Endothelial cell of umbilical vein (primary cell): ENCODE measurements around the gene GATA3. TPM values are rescaled to one million over a fixed set of nuclear protein-coding genes. Genes with fewer than 3 reads are reported as not detected.

ENCODE experiments used
- BruUV-seq: library from RNA; stranded (reverse); fragments of 400-500 nt; replicated peaks from 2 replicates; lab custom pipeline; 2021; lab: Mats Ljungman, UMichigan
- CTCF ChIA-PET: fragments of 300-600, 350-600 bp; sonication (Branson Sonifier 250); formaldehyde crosslinking; loops from one replicate; lab custom pipeline; 2021; ENCODE audit warnings: antibody characterized with exemption, inconsistent platforms; lab: Charles Lee
- POLR2A ChIA-PET: fragments of 300-600, 350-600 bp; sonication (Branson Sonifier 250); formaldehyde crosslinking; loops from one replicate; lab custom pipeline; 2021; ENCODE audit warnings: antibody characterized with exemption, inconsistent platforms; lab: Charles Lee
- DNase-seq: peaks from one replicate; pipeline ENCODE4 v3.0.0-alpha.2; 2011; ENCODE audit warnings: low read depth, low spot score
- FAIRE-seq: peaks from 2 replicates; lab custom pipeline; 2011; peaks lifted over from hg19 to GRCh38; lab: Jason Lieb, UNC
- H2AFZ ChIP-seq: 2 replicates; pipeline ENCODE4 v1.6.0; 2012; ENCODE audit warnings: low read depth, low read length, control low read depth, inconsistent platforms
- H3K27ac ChIP-seq: 2 replicates; pipeline ENCODE4 v1.5.1; 2011; ENCODE audit warnings: low read depth, mild to moderate bottlenecking, control low read depth, low read length, moderate library complexity; ENCODE audit not compliant: insufficient read depth
- H3K27me3 ChIP-seq, 2 experiments: 2 replicates each; pipeline versions ENCODE4 v1.6.0 to v1.6.1; 2011; ENCODE audit warnings: low read length in 2 of 2, mixed read lengths in 1 of 2; ENCODE audit not compliant: control insufficient read depth in 2 of 2, insufficient read depth in 2 of 2
- H3K36me3 ChIP-seq, 2 experiments: 2 replicates in 1 of 2; 3 replicates in 1 of 2; pipeline ENCODE4 v1.5.1; 2011; ENCODE audit warnings: low read length in 2 of 2, mild to moderate bottlenecking in 1 of 2, moderate library complexity in 1 of 2; ENCODE audit not compliant: control insufficient read depth in 2 of 2, insufficient read depth in 2 of 2; ENCODE audit errors: extremely low read depth in 1 of 2
- H3K4me1 ChIP-seq: 3 replicates; pipeline ENCODE4 v1.5.1; 2011; ENCODE audit warnings: mild to moderate bottlenecking, low read length; ENCODE audit not compliant: control insufficient read depth, insufficient read depth; ENCODE audit errors: extremely low read depth
- H3K4me2 ChIP-seq: 2 replicates; pipeline ENCODE4 v1.6.1; 2011; ENCODE audit warnings: low read length, control low read depth, mixed read lengths; ENCODE audit not compliant: insufficient read depth
- H3K4me3 ChIP-seq, 3 experiments: fragments of 200-600 bp in 1 of 3; sonication (generic), shearing (Covaris generic) in 1 of 3; replicated peaks in 1 of 3; 2 replicates each; pipeline ENCODE4 v1.5.1; 2011 to 2016; ENCODE audit warnings: control low read depth in 3 of 3, low read length in 3 of 3, mild to moderate bottlenecking in 2 of 3, inconsistent platforms in 1 of 3, low read depth in 1 of 3, moderate library complexity in 1 of 3; ENCODE audit not compliant: insufficient read depth in 1 of 3
- H3K79me2 ChIP-seq: 2 replicates; pipeline ENCODE4 v1.6.0; 2012; ENCODE audit warnings: low read length, inconsistent platforms; ENCODE audit not compliant: control insufficient read depth, insufficient read depth
- H3K9ac ChIP-seq: replicated peaks from 2 replicates; pipeline ENCODE3; 2011; ENCODE audit warnings: low read length, control low read depth; ENCODE audit not compliant: insufficient read depth; ENCODE audit errors: extremely low read depth
- H3K9me1 ChIP-seq: replicated peaks from 3 replicates; pipeline ENCODE4 v1.6.0; 2011; ENCODE audit warnings: mild to moderate bottlenecking, low read length; ENCODE audit not compliant: control insufficient read depth, insufficient read depth; ENCODE audit errors: extremely low read depth
- H3K9me3 ChIP-seq: replicated peaks from 2 replicates; pipeline ENCODE4 v1.5.1; 2012; ENCODE audit warnings: low read length, inconsistent platforms; ENCODE audit not compliant: control insufficient read depth, insufficient read depth
- H4K20me1 ChIP-seq: replicated peaks from 2 replicates; pipeline ENCODE3; 2011; ENCODE audit warnings: mild to moderate bottlenecking, low read length; ENCODE audit not compliant: control insufficient read depth, insufficient read depth; ENCODE audit errors: extremely low read depth
- EZH2 ChIP-seq: IDR thresholded peaks from 2 replicates; pipeline ENCODE4 v1.6.1; 2012; ENCODE audit warnings: borderline replicate concordance, low read depth, mild to moderate bottlenecking, moderate library complexity, low read length, inconsistent platforms; ENCODE audit not compliant: severe bottlenecking
- FOS ChIP-seq: IDR thresholded peaks from 2 replicates; pipeline ENCODE4 v1.6.1; 2011; ENCODE audit warnings: mild to moderate bottlenecking, low read length, moderate library complexity, borderline replicate concordance; ENCODE audit not compliant: insufficient read depth
- GATA2 ChIP-seq: IDR thresholded peaks from 2 replicates; pipeline ENCODE4 v1.7.0; 2011; ENCODE audit warnings: low read depth, mild to moderate bottlenecking, moderate library complexity, mixed read lengths, low read length; ENCODE audit not compliant: insufficient read length, insufficient read depth
- JUN ChIP-seq: IDR thresholded peaks from 2 replicates; pipeline ENCODE4 v1.6.1; 2011; ENCODE audit warnings: borderline replicate concordance, low read depth; ENCODE audit not compliant: insufficient read length, insufficient read depth
- MYC ChIP-seq: IDR thresholded peaks from one replicate; pipeline ENCODE4 v1.6.1; 2011; ENCODE audit warnings: mild to moderate bottlenecking, low read depth, low read length
- POLR2A ChIP-seq: IDR thresholded peaks from 2 replicates; pipeline ENCODE4 v1.6.1; 2012; ENCODE audit warnings: low read depth, mild to moderate bottlenecking, control low read depth, low read length
- POLR2AphosphoS5 ChIP-seq: IDR thresholded peaks from 2 replicates; pipeline ENCODE4 v1.6.1; 2012; ENCODE audit warnings: low read depth, mild to moderate bottlenecking, control low read depth, low read length, moderate library complexity; ENCODE audit not compliant: insufficient read depth
- dilution Hi-C: fragments of 300-500 bp; cut with MboI; formaldehyde crosslinking; loops from one replicate; pipeline ENCODE4 v1.15.0; 2019; ENCODE audit warnings: low sequenced_read_pairs; ENCODE audit not compliant: extremely low pct_ligation_motif_present
- intact Hi-C: fragments of 100-400 bp; cut with micrococcal nuclease; formaldehyde crosslinking; loops from one replicate; pipeline ENCODE4 v1.10.0; 2022
- polyA plus RNA-seq, 4 experiments: library from polyadenylated mRNA; depleted of rRNA in 3 of 4; stranded (reverse) in 3 of 4; unstranded in 1 of 4; fragments of >200 nt; gene quantifications; 2 replicates each; pipeline versions ENCODE4 v1.2.1 to v1.2.3, GENCODE V29; 2011 to 2012; ENCODE audit warnings: missing spikeins in 1 of 4
- total RNA-seq: library from RNA; stranded (reverse); gene quantifications from 2 replicates; pipeline ENCODE4 v1.2.3, GENCODE V29; 2021
- TF ChIP-seq, protein P1 (sequence below), 2 donors: IDR thresholded peaks; 1 replicate in 1 of 2; 2 replicates in 1 of 2; pipeline ENCODE4 v1.5.1; 2011; ENCODE audit warnings: low read length in 2 of 2, mild to moderate bottlenecking in 2 of 2, moderate library complexity in 2 of 2, control low read depth in 1 of 2, inconsistent platforms in 1 of 2, low read depth in 1 of 2; ENCODE audit not compliant: insufficient read depth in 1 of 2; ENCODE audit errors: extremely low read depth in 1 of 2
- TF ChIP-seq, protein P2 (sequence below): IDR thresholded peaks from 2 replicates; pipeline ENCODE4 v1.6.1; 2011; ENCODE audit not compliant: insufficient read depth, insufficient read length

The GATA3 gene
- total and polyA plus RNA-seq, 2 donors (not counting 3 experiments of a cell fraction or from before 2014, with no cell fraction given): 9.3 to 33.0 TPM

DNA sequence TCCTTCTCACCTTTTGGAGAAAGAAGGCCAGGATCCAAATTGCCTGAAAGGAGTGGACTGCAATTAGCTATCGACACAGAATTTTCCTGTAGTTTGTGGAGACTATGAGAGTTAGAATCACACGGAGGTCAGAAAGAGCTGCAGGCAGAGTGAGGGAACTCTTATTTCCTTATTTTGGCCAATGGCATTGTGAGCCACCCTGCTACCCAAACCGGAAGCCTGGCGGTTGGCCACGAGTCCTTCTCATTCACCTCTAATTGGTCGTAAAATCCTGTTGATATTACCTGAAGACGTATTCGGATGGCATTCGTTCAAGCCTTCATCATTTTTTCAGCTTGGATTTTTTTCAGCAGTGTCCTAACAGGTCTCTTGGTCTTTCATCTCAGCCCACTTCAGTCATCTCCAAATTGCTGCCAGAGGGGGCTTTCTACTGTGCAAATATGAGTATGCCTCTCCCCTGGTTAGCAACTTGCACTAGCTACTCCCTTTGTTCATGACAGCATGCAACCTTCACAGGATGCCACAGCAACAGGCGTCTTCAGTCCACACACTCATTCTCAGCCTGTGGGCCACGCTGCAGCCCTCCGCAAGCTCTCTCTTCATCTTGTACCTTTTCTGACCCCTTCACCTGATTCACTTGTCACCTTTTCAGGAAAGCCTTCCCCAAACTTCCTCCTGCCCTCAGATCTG is 66.9 kb downstream of the GATA3 start:
- Histone ChIP-seq H3K4me2 (no peak overlapping the region), H3K36me3 (no peaks in the 10 kb centered on the region), H3K4me3 (no peak overlapping the region), H3K27ac (no peak overlapping the region), H4K20me1 (no peaks in the 10 kb centered on the region), H3K9ac (no peak overlapping the region), H2AFZ (no peak overlapping the region), H3K4me1 (peaks cover 2% of the 10 kb centered on the region), H3K9me1 (no peaks in the 10 kb centered on the region), H3K9me3 (no peaks in the 10 kb centered on the region), H3K27me3 (no peaks in the 10 kb centered on the region), H3K79me2 (no peaks in the 10 kb centered on the region)
- CTCF ChIA-PET: interaction anchor here (0.6 to 1.2 kb wide), 2 partner anchors 29 to 48 kb away, joined by 3 read pairs; no protein-coding TSS in a partner anchor
- intact Hi-C loops (no loop called here), dilution Hi-C loops (no loop called here)
- FAIRE-seq (no peak), DNase-seq (no peak)
- BruUV-seq: no TSS peak
- no peak for TF ChIP-seq POLR2AphosphoS5
- TF ChIP-seq POLR2A: no peak
- TF ChIP-seq JUN: no peak
- TF ChIP-seq EZH2: no peak
- TF ChIP-seq, protein P1, sequence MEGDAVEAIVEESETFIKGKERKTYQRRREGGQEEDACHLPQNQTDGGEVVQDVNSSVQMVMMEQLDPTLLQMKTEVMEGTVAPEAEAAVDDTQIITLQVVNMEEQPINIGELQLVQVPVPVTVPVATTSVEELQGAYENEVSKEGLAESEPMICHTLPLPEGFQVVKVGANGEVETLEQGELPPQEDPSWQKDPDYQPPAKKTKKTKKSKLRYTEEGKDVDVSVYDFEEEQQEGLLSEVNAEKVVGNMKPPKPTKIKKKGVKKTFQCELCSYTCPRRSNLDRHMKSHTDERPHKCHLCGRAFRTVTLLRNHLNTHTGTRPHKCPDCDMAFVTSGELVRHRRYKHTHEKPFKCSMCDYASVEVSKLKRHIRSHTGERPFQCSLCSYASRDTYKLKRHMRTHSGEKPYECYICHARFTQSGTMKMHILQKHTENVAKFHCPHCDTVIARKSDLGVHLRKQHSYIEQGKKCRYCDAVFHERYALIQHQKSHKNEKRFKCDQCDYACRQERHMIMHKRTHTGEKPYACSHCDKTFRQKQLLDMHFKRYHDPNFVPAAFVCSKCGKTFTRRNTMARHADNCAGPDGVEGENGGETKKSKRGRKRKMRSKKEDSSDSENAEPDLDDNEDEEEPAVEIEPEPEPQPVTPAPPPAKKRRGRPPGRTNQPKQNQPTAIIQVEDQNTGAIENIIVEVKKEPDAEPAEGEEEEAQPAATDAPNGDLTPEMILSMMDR (IDR thresholded peaks at IDR 0.05; ENCODE audit: extremely low read depth in 1 of 2, insufficient read depth in 1 of 2, low read depth in 1 of 2, low read length in 2 of 2): no peak
- no peak for TF ChIP-seq MYC
- no peak for TF ChIP-seq GATA2
- TF ChIP-seq, protein P2, sequence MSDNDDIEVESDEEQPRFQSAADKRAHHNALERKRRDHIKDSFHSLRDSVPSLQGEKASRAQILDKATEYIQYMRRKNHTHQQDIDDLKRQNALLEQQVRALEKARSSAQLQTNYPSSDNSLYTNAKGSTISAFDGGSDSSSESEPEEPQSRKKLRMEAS: no peak
- TF ChIP-seq FOS: no peak
- POLR2A ChIA-PET: no interaction called here
